T-helper 22 cell (primary cell): ENCODE data around the gene TRA2A.

Experiments used
- DNase-seq: peaks from one replicate; pipeline ENCODE4 v3.0.0-alpha.2; 2020; ENCODE audit warnings: low read depth

TRA2A gene

GRCh38 chr7:23470330-23471105 lies 61.3 kb downstream of the TRA2A start, which contains the start of gene IGF2BP3:
Gene IGF2BP3, minus strand, starts transcription at chr7:23470491. Its CDS starts 381 bp downstream, at chr7:23470110.
- DNase-seq = no peak

- DNase-seq = no peak
Observed at GRCh38 chr7:23469961-23470250, 61.9 kb downstream of the TRA2A start.

GRCh38 chr7:23469150-23469960 lies 62.4 kb downstream of the TRA2A start:
- DNase-seq = no peak

GRCh38 chr7:23468526-23469149 lies 63.1 kb downstream of the TRA2A start:
- DNase-seq = no peak

- no peak for DNase-seq
Observed at GRCh38 chr7:23467806-23468525, 63.8 kb downstream of the TRA2A start.

- DNase-seq = no peak
Observed at GRCh38 chr7:23467291-23467805, 64.4 kb downstream of the TRA2A start.

GRCh38 chr7:23462846-23463245 lies 68.9 kb downstream of the TRA2A start:
- no peak for DNase-seq

- DNase-seq = no peak
Observed at GRCh38 chr7:23458044-23458443, 73.7 kb downstream of the TRA2A start.

- DNase-seq = no peak
Observed at GRCh38 chr7:23456093-23456492, 75.7 kb downstream of the TRA2A start.

GRCh38 chr7:23454881-23455526 lies 76.8 kb downstream of the TRA2A start:
- no peak for DNase-seq
